ENCODE results near the gene WHRN.

The WHRN gene

DNA sequence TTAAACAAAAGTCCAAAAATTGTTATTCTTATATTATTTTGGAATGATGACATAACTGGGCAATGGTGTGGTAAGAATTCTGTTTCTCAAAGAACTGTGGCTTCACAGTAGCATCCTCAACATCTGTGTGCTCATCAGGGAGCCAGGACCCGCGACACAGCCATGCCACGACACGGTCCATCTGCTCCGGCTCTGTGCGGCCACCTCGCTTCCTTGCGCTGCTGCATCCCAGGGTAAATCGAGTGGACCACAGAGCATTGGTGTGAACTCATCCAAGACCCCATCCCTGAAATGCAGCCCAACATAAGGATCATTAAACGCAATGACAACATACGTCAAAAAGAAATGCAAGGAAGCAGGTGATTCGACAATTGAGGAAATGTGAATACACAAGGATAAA, 15.3 kb downstream of the WHRN start:
- H4K20me1 ChIP-seq (ENCODE audit: low read depth, low read length) = no peaks in the 10 kb centered on the region
- no peaks in the 10 kb centered on the region for H3K9me3 ChIP-seq (ENCODE audit: insufficient read depth, low read length)
- no peaks in the 10 kb centered on the region for H3K79me2 ChIP-seq (ENCODE audit: insufficient read depth, low read length)
- H3K9ac ChIP-seq (ENCODE audit: low read length) = no peak overlapping the region
- no peaks in the 10 kb centered on the region for H3K9me2 ChIP-seq (replicated peaks; ENCODE audit: insufficient read depth, low read length)
- no peaks in the 10 kb centered on the region for H3K27me3 ChIP-seq (ENCODE audit: low read length)
- TF ChIP-seq EZH2phosphoT487 (conservative IDR thresholded peaks at IDR 0.05; ENCODE audit: low read length) = no peak
- TF ChIP-seq, protein P1, sequence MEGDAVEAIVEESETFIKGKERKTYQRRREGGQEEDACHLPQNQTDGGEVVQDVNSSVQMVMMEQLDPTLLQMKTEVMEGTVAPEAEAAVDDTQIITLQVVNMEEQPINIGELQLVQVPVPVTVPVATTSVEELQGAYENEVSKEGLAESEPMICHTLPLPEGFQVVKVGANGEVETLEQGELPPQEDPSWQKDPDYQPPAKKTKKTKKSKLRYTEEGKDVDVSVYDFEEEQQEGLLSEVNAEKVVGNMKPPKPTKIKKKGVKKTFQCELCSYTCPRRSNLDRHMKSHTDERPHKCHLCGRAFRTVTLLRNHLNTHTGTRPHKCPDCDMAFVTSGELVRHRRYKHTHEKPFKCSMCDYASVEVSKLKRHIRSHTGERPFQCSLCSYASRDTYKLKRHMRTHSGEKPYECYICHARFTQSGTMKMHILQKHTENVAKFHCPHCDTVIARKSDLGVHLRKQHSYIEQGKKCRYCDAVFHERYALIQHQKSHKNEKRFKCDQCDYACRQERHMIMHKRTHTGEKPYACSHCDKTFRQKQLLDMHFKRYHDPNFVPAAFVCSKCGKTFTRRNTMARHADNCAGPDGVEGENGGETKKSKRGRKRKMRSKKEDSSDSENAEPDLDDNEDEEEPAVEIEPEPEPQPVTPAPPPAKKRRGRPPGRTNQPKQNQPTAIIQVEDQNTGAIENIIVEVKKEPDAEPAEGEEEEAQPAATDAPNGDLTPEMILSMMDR (IDR thresholded peaks at IDR 0.05; ENCODE audit: insufficient read depth, low read length, poor library complexity, severe bottlenecking) = no peak
- H2AFZ ChIP-seq (ENCODE audit: low read depth, low read length, severe bottlenecking) = no peak overlapping the region
- no peaks in the 10 kb centered on the region for H3F3A ChIP-seq (ENCODE audit: insufficient read depth)
- no peak overlapping the region for H3K27ac ChIP-seq (ENCODE audit: low read depth, low read length)
- no peak overlapping the region for H3K4me3 ChIP-seq (ENCODE audit: insufficient read depth, low read length, poor library complexity, severe bottlenecking)
- no peak overlapping the region for H3K4me2 ChIP-seq (ENCODE audit: low read depth, low read length, poor library complexity, severe bottlenecking)
- no peaks in the 10 kb centered on the region for H3K36me3 ChIP-seq (ENCODE audit: low read length)

GRCh38 chr9:114488398-114489129, 16.7 kb downstream of the WHRN start:
- TF ChIP-seq EZH2phosphoT487 (conservative IDR thresholded peaks at IDR 0.05; ENCODE audit: low read length) = no peak
- no peaks in the 10 kb centered on the region for H3F3A ChIP-seq (ENCODE audit: insufficient read depth)
- H3K27ac ChIP-seq (ENCODE audit: low read depth, low read length) = no peak overlapping the region
- H3K4me3 ChIP-seq (ENCODE audit: insufficient read depth, low read length, poor library complexity, severe bottlenecking) = no peak overlapping the region
- no peaks in the 10 kb centered on the region for H4K20me1 ChIP-seq (ENCODE audit: low read depth, low read length)
- H3K36me3 ChIP-seq (ENCODE audit: low read length) = no peaks in the 10 kb centered on the region
- H3K9me2 ChIP-seq (replicated peaks; ENCODE audit: insufficient read depth, low read length) = no peaks in the 10 kb centered on the region
- H3K79me2 ChIP-seq (ENCODE audit: insufficient read depth, low read length) = no peaks in the 10 kb centered on the region
- H3K4me2 ChIP-seq (ENCODE audit: low read depth, low read length, poor library complexity, severe bottlenecking) = no peak overlapping the region
- H2AFZ ChIP-seq (ENCODE audit: low read depth, low read length, severe bottlenecking) = no peak overlapping the region
- H3K9me3 ChIP-seq (ENCODE audit: insufficient read depth, low read length) = no peaks in the 10 kb centered on the region
- H3K9ac ChIP-seq (ENCODE audit: low read length) = no peak overlapping the region
- no peaks in the 10 kb centered on the region for H3K27me3 ChIP-seq (ENCODE audit: low read length)

DNA sequence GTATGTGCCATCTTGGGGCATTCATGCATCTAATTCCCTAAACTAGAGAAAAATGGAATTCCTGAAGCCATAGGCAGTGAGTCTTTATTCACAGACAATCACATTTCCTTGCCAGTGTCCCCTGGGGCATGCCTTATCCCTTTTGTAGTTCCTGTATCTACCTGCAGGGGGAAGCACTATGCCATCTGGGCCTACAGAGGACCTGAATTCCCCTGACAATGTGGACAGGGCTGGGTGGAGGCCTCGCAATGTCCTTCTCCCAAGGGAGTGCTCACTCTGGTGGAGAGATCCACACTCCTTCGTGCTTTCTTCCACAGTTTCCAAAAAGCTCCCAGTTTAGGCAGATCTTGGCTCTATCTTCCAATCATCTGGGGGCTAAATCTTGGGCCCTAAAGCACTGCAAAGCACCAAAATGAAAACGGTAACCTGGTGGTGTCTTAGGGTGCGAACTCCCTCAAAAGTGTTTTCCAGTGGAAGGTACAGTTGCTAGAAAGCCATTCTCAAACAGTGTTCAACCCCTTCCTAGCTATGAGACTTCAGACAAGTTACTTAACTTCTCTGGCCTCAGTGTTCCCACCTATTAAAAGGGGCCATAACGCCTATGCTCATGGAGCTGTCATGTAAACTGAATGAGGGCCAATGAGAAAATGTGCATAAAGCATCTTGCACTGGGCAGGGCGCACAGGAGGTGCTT, 17.5 kb downstream of the WHRN start:
- Histone ChIP-seq H2AFZ (ENCODE audit: low read depth, low read length, severe bottlenecking) (no peak overlapping the region), H3K4me2 (ENCODE audit: low read depth, low read length, poor library complexity, severe bottlenecking) (no peak overlapping the region), H4K20me1 (ENCODE audit: low read depth, low read length) (no peaks in the 10 kb centered on the region), H3K27me3 (ENCODE audit: low read length) (no peaks in the 10 kb centered on the region), H3K9ac (ENCODE audit: low read length) (no peak overlapping the region), H3K27ac (ENCODE audit: low read depth, low read length) (no peak overlapping the region), H3F3A (ENCODE audit: insufficient read depth) (no peaks in the 10 kb centered on the region), H3K4me3 (ENCODE audit: insufficient read depth, low read length, poor library complexity, severe bottlenecking) (no peak overlapping the region), H3K79me2 (ENCODE audit: insufficient read depth, low read length) (no peaks in the 10 kb centered on the region), H3K36me3 (ENCODE audit: low read length) (no peaks in the 10 kb centered on the region), H3K9me3 (ENCODE audit: insufficient read depth, low read length) (no peaks in the 10 kb centered on the region), H3K9me2 (replicated peaks; ENCODE audit: insufficient read depth, low read length) (no peaks in the 10 kb centered on the region)
- TF ChIP-seq, protein P1 (IDR thresholded peaks at IDR 0.05; ENCODE audit: insufficient read depth, low read length, poor library complexity, severe bottlenecking) = peak; percentile 74
- no peak for TF ChIP-seq EZH2phosphoT487 (conservative IDR thresholded peaks at IDR 0.05; ENCODE audit: low read length)
